Testis (tissue), 3 donors: Measurements from ENCODE around the gene ARL15. TPM values are rescaled to one million over a fixed set of nuclear protein-coding genes. Genes with fewer than 3 reads are reported as not detected.

ENCODE experiments used
- DNase-seq: peaks from one replicate; pipeline ENCODE4 v3.0.0-alpha.2; 2019
- H3K27ac ChIP-seq, 2 donors: fragments of 200-600 bp; sonication (generic); one replicate each; pipeline ENCODE4 v1.5.1; 2019
- H3K27me3 ChIP-seq: fragments of 200-600 bp; sonication (generic); one replicate; pipeline ENCODE4 v1.5.1; 2019
- H3K36me3 ChIP-seq: fragments of 200-600 bp; sonication (generic); one replicate; pipeline ENCODE4 v1.5.1; 2017; ENCODE audit warnings: low read depth; ENCODE audit errors: missing control alignments
- H3K4me1 ChIP-seq: fragments of 200-600 bp; sonication (generic); one replicate; pipeline ENCODE4 v1.5.1; 2019
- H3K4me3 ChIP-seq, 2 donors: fragments of 200-600 bp; sonication (generic); one replicate each; pipeline ENCODE4 v1.5.1; 2017 to 2019
- H3K9me3 ChIP-seq: fragments of 200-600 bp; sonication (generic); one replicate; pipeline ENCODE4 v1.5.1; 2017
- POLR2A ChIP-seq: fragments of 450-650 bp; IDR thresholded peaks from one replicate; pipeline ENCODE4 v1.6.1; 2017; ENCODE audit warnings: antibody characterized with exemption, mild to moderate bottlenecking, moderate library complexity
- WGBS, 2 donors: methylation state at CpG; one replicate each; pipeline ENCODE4 v1.1.5; 2018; 5-methylcytosine and 5-hydroxymethylcytosine counted together
- intact Hi-C: fragments of 100-400 bp; cut with DNase I; formaldehyde crosslinking; loops from one replicate; pipeline ENCODE4 v1.15.1; 2023; ENCODE audit warnings: low total_unique reads
- polyA plus RNA-seq: library from polyadenylated mRNA; stranded (reverse); fragments of 350-450 nt; fragmentation: Illumina TruSeq; extraction: RNeasy Lipid Tissue Mini Kit (QIAGEN cat#74804); gene quantifications from one replicate; pipeline ENCODE4 v1.2.3, GENCODE V29; 2014; ENCODE audit warnings: low read depth, low replicate concordance; ENCODE audit not compliant: insufficient read depth
- total RNA-seq, 2 donors: library from RNA; depleted of rRNA; stranded (reverse); fragments of >200 nt; gene quantifications; one replicate each; pipeline ENCODE4 v1.2.3, GENCODE V29; 2016
- TF ChIP-seq, protein P1 (sequence below), 3 experiments: fragments of 450-650 bp in 2 of 3; fragments of 200-600 bp in 1 of 3; sonication (generic) in 1 of 3; IDR thresholded peaks; one replicate each; pipeline ENCODE4 v1.5.1; 2016 to 2019; ENCODE audit warnings: antibody characterized with exemption in 3 of 3, mild to moderate bottlenecking in 2 of 3, moderate library complexity in 1 of 3

The ARL15 gene
- total and polyA plus RNA-seq, 3 donors from 2014 or later: 36.6 to 88.6 (median 75.2) TPM

- H3K4me3 ChIP-seq: no peak overlapping the region
- H3K27ac ChIP-seq: no peak overlapping the region
- 93 to 96% methylated on average over 7 of the region's 7 CpGs for WGBS, 2 donors
- TF ChIP-seq, protein P1, sequence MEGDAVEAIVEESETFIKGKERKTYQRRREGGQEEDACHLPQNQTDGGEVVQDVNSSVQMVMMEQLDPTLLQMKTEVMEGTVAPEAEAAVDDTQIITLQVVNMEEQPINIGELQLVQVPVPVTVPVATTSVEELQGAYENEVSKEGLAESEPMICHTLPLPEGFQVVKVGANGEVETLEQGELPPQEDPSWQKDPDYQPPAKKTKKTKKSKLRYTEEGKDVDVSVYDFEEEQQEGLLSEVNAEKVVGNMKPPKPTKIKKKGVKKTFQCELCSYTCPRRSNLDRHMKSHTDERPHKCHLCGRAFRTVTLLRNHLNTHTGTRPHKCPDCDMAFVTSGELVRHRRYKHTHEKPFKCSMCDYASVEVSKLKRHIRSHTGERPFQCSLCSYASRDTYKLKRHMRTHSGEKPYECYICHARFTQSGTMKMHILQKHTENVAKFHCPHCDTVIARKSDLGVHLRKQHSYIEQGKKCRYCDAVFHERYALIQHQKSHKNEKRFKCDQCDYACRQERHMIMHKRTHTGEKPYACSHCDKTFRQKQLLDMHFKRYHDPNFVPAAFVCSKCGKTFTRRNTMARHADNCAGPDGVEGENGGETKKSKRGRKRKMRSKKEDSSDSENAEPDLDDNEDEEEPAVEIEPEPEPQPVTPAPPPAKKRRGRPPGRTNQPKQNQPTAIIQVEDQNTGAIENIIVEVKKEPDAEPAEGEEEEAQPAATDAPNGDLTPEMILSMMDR (IDR thresholded peaks at IDR 0.05): no peak
- TF ChIP-seq POLR2A: no peak
- intact Hi-C loops: no loop called here
- H3K36me3 ChIP-seq: no peaks in the 10 kb centered on the region
- no peak for DNase-seq
- no peaks in the 10 kb centered on the region for H3K9me3 ChIP-seq
- peaks cover 6% of the 10 kb centered on the region for H3K4me1 ChIP-seq
- no peaks in the 10 kb centered on the region for H3K27me3 ChIP-seq
These were observed 14.4 kb upstream of the ARL15 start for GRCh38 chr5:54324651-54325271.

GRCh38 chr5:54323495-54323894, 13.1 kb upstream of the ARL15 start:
- intact Hi-C loops: no loop called here

DNA sequence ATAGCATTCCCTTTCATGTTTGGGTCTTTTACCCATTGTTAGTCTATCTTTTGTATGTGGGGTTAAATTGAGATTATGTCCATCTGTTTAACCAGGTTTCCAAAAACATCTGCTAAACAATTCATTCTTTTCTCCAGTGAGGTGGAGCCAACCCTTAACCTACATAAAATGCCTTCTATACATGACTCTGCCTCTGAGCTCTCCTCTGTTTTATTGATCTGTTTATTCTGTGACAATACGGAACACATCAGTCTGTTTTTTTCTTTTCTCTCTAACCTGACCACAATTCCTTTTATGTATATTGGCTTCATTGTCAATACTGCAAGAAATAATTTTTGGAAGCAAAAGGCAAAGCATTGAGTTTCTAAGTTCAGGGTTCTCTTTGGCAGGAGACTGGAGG, 9.9 kb upstream of the ARL15 start:
- intact Hi-C loops: no loop called here
- no peak for DNase-seq
- TF ChIP-seq, protein P1 (IDR thresholded peaks at IDR 0.05): no peak
- TF ChIP-seq POLR2A: no peak
- Histone ChIP-seq H3K27me3 (no peaks in the 10 kb centered on the region), H3K9me3 (no peaks in the 10 kb centered on the region), H3K4me1 (peaks cover 6% of the 10 kb centered on the region), H3K4me3 (no peak overlapping the region), H3K27ac (no peak overlapping the region), H3K36me3 (no peaks in the 10 kb centered on the region)
- 94 to 100% methylated on average over 1 of the region's 1 CpG for WGBS, 2 donors

More at GRCh38 chr5:54323495-54323894, 13.1 kb upstream of the ARL15 start:
- Histone ChIP-seq H3K27ac (no peak overlapping the region), H3K27me3 (no peaks in the 10 kb centered on the region), H3K36me3 (no peaks in the 10 kb centered on the region), H3K4me3 (no peak overlapping the region), H3K9me3 (no peaks in the 10 kb centered on the region), H3K4me1 (peaks cover 6% of the 10 kb centered on the region)
- 57 to 58% methylated on average over 2 of the region's 2 CpGs for WGBS, 2 donors
- TF ChIP-seq, protein P1 (IDR thresholded peaks at IDR 0.05): no peak
- no peak for TF ChIP-seq POLR2A
- no peak for DNase-seq

DNA sequence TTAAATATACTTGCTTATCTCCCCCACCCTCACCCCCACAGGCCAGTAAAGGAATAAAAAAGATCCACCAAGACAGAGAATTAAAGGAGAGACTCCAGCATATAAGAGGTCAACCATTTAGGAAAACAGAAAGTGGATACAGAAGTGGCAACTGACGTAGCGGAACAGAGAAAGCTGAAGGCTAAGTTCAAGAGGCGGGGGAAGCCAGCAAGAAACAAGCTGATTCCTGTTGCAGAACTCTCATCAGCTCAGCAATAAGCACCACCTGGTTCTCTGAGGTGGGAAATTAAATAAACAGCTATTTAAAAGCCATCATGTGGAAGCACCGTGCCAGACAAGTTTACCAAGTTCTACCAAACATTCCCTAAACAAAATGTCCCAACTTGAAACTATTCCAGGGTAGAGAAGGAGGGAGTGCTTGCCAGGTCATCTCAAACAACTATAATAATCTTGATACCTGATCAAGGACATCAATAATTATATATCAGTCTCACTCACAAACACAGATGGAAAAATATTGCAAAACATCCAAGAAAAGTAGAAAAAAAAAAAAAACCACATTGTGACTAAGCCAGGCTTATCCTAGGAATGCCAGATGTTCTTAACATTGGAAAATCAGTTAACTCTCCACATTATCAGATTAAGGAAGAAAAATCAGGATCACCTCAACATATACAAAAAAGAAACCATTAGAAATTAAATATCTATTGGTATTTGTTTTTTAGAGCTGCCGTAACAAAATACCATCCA, 7.3 kb upstream of the ARL15 start:
- 73 to 83% methylated on average over 5 of the region's 5 CpGs for WGBS, 2 donors
- H3K4me3 ChIP-seq: no peak overlapping the region
- H3K27me3 ChIP-seq: no peaks in the 10 kb centered on the region
- DNase-seq: no peak
- no peaks in the 10 kb centered on the region for H3K36me3 ChIP-seq
- TF ChIP-seq, protein P1 (IDR thresholded peaks at IDR 0.05): no peak
- no peak for TF ChIP-seq POLR2A
- no peaks in the 10 kb centered on the region for H3K9me3 ChIP-seq
- H3K27ac ChIP-seq: no peak overlapping the region
- peaks cover 6% of the 10 kb centered on the region for H3K4me1 ChIP-seq
- intact Hi-C loops: no loop called here
